GM18505 (cell line): ENCODE results near the gene C2orf68.
"Not testable (repeated sequence)": the region's sequence is repeated elsewhere in the genome, so short reads cannot be mapped to it uniquely, and the experiment has no call there.

Source experiments
- ATAC-seq: cut with Tn5 transposase; IDR thresholded peaks from one replicate; pipeline ENCODE4 v1.9.1; 2021; ENCODE audit not compliant: unreplicated experiment
- POLR2A ChIP-seq: IDR thresholded peaks from 4 replicates; pipeline ENCODE4 v1.6.1; 2011; ENCODE audit warnings: borderline replicate concordance; ENCODE audit not compliant: insufficient read depth, insufficient read length; ENCODE audit errors: extremely low read depth

Gene C2orf68

GRCh38 chr2:85600951-85601770, 10.7 kb downstream of the C2orf68 start:
- ATAC-seq, result no peak
- TF ChIP-seq POLR2A, result no peak

DNA sequence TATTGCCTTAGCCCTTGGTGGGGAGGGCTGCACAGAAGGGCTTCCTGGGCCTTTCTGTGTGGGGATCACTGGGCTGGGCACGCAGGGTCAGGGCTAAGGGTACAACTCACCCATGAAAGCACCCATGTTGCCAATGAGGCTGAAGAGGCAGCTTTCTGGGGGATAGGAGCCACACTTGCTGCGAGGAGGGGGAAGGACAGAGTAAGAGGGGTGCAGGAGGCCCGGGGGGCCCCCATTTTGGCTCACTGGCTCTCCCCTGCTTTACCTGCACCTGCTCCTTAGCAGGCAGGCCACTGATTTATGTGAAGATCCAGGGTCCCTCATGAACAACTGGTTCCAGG, 11.7 kb downstream of the C2orf68 start:
- no peak for ATAC-seq
- TF ChIP-seq POLR2A, result no peak

- ATAC-seq, result no peak
- no peak for TF ChIP-seq POLR2A
These were observed 12.2 kb downstream of the C2orf68 start for GRCh38 chr2:85599468-85600234.

DNA sequence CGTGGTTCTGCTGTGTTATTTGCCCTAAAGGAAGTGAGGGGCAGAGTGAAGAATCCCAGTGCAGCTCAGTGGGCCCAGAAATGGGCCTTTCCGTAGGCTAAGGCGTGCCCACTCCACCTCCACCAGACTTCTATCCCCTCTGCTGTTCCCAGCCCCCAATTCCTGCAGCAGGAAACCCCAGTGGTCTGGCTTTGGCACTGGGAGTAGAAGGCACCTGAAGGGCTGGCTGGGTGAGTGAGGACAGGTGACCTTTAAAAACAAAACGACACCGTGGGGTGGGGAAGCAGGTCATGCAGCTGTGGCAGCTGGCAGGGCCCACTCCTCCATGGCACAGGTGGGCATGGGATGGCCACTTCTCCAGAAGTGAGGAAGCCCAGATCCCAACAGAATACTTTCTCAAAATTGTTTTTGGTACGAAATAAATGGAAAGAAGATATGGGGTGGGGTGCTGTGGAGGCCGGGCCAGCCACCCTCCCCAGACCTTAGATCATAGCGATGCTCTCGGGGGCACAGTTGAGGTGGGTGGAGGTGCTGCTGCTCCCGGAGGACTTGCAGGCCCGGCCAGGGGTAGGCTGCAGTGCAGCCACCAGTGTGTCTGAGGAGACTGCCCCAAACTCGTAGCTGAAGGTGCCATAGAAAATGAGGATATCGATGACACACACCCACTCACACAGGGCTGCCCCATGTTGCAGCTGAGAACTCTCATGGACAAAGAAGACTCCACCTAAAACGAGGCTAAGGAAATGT, 13.1 kb downstream of the C2orf68 start:
- no peak for ATAC-seq
- no peak for TF ChIP-seq POLR2A

- no peak for ATAC-seq
These were observed 14.6 kb downstream of the C2orf68 start for GRCh38 chr2:85597241-85597640.

DNA sequence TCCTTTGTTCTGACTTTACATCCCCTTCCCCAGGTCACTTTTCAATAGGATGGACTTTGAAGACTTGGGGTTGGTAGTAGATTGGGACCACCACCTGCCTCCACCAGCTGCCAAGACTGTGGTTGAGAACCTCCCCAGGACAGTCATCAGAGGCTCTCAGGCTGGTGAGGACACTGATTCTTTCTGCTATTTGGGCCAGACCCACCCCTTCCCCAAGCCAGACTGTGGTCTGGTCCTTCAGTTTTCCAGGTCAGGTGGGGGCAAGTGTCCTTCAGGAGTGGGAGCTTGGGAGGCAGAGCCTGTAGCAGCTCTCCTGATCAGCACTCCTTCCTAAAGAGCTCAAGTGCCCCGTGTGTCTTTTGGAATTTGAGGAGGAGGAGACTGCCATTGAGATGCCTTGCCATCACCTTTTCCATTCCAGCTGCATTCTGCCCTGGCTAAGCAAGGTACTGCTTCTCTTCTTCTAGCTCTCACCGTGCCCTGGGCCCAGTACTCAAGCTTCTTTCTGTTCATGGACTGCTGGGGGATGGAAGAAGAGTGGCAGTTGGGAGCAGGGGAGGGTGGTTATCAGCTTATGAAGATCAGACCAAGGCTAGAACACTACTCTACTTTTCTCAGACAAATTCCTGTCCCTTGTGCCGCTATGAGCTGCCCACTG, 15.3 kb downstream of the C2orf68 start:
- ATAC-seq, result no peak
- TF ChIP-seq POLR2A, result no peak

More at GRCh38 chr2:85597241-85597640, 14.6 kb downstream of the C2orf68 start:
- no peak for TF ChIP-seq POLR2A

GRCh38 chr2:85596026-85596333, 15.9 kb downstream of the C2orf68 start:
- no peak for ATAC-seq

DNA sequence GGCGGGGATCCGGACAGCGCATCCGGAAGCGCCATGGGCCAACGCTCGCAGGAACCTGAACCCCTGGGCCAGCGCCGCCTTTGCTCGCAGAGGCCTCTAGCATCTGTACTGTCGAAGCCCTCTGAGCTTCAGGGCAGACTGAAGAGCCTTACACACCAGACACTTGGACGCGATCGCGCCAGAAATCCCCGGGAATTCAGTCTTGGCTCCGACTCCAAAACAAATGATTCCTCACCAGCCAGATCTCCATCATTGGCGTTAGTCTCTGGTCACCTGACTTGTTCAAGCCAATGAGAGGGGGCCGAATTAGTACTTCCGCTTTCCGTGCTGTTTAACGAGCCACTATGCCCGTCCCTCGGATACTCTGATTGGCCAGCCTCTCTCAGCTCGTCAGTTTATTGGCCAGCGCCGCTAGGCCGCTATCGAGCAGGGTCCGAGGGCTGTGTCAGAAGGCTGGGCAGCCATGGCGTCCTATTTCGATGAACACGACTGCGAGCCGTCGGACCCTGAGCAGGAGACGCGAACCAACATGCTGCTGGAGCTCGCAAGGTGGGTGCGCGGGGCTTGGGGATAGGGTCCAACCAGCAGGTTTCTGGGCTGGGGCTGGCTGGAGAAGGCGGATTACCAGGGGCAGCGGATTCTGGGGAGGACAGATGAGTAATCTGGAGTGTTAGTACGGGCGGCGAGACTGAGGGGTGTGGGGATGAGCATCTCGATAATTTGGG, 16.4 kb downstream of the C2orf68 start, which contains the start of gene RNF181:
Gene RNF181, plus strand, starts transcription at position 445 of the 725 bp plus-strand sequence. Its CDS starts 19 bp downstream, at position 464.
- TF ChIP-seq POLR2A, result peak; percentile 95
- peak; percentile 96 for ATAC-seq

More at GRCh38 chr2:85596026-85596333, 15.9 kb downstream of the C2orf68 start:
- TF ChIP-seq POLR2A, result no peak

- peak; percentile 17 for TF ChIP-seq POLR2A
- no peak for ATAC-seq
These were observed 17.1 kb downstream of the C2orf68 start for GRCh38 chr2:85594715-85595300.

GRCh38 chr2:85593023-85593422, 18.8 kb downstream of the C2orf68 start:
- ATAC-seq, result no peak
- no peak for TF ChIP-seq POLR2A

- ATAC-seq, result not testable (repeated sequence)
These were observed 19.6 kb downstream of the C2orf68 start for GRCh38 chr2:85592299-85592698.

GRCh38 chr2:85591563-85591962, 20.3 kb downstream of the C2orf68 start:
- TF ChIP-seq POLR2A, result no peak
- no peak for ATAC-seq
